ENCODE data around the gene NATD1. TPM values are rescaled to one million over a fixed set of nuclear protein-coding genes. Genes with fewer than 3 reads are reported as not detected.

Gene NATD1, protein sequence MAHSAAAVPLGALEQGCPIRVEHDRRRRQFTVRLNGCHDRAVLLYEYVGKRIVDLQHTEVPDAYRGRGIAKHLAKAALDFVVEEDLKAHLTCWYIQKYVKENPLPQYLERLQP
- total RNA-seq: 15.2 and 16.8 TPM in 2 replicates

DNA sequence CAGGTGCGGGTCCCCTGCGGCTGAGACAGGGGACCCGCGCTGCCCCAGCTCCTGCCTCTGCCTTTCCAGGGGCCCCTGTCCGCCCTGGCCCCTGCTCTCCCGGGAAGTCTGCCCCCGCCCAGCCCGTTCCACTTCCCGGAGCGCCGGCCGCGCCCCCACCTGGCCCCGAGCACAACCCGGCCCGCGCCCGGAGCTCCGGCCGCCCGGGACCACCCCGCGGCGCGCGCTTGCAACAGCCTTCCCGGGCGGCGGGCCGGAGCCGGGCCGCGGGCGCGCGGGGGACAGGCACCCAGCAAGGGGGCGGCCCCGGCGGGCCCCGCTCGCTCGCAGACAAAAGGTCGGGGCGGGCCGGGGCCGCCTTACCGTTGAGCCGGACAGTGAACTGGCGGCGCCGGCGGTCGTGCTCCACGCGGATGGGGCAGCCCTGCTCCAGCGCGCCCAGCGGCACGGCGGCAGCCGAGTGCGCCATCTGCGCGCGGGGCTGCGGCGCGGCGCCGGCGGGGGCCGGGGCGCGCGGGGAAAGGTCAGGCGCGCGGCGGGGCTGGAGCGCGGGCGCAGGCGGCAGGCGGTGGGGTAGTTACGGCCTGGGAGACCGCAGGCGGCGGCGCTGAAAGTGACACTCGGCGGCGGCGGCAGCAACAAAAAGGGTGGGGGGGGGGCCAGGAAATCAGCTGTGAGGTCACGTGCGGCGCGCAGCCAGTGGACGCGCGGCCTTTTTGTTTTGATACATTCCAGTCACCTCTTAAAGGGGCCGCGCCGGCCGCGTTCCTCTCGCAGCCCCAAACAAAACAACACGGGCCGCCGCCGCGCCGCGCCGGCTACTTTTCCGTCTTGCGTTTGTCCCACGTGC, at the start of gene NATD1:
TSS of gene NATD1 (minus strand) at position 615 of the 850 bp plus-strand sequence. CDS start at position 469, 146 bp downstream.
- Histone ChIP-seq H3K4me3 (ENCODE audit: low read depth, low read length) (peak within 1 kb of the TSS; percentile 56), H3K27me3 (ENCODE audit: control insufficient read depth, insufficient read depth, low read length) (no peaks in the 10 kb centered on the region), H3K36me3 (ENCODE audit: control insufficient read depth, insufficient read depth, low read length) (no peaks in the 10 kb centered on the region)
- DNase-seq (ENCODE audit: low read depth): peak; percentile 37
- TF ChIP-seq, protein P1, sequence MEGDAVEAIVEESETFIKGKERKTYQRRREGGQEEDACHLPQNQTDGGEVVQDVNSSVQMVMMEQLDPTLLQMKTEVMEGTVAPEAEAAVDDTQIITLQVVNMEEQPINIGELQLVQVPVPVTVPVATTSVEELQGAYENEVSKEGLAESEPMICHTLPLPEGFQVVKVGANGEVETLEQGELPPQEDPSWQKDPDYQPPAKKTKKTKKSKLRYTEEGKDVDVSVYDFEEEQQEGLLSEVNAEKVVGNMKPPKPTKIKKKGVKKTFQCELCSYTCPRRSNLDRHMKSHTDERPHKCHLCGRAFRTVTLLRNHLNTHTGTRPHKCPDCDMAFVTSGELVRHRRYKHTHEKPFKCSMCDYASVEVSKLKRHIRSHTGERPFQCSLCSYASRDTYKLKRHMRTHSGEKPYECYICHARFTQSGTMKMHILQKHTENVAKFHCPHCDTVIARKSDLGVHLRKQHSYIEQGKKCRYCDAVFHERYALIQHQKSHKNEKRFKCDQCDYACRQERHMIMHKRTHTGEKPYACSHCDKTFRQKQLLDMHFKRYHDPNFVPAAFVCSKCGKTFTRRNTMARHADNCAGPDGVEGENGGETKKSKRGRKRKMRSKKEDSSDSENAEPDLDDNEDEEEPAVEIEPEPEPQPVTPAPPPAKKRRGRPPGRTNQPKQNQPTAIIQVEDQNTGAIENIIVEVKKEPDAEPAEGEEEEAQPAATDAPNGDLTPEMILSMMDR (IDR thresholded peaks at IDR 0.05; ENCODE audit: insufficient read depth, low read length, poor library complexity, severe bottlenecking): no peak

DNA sequence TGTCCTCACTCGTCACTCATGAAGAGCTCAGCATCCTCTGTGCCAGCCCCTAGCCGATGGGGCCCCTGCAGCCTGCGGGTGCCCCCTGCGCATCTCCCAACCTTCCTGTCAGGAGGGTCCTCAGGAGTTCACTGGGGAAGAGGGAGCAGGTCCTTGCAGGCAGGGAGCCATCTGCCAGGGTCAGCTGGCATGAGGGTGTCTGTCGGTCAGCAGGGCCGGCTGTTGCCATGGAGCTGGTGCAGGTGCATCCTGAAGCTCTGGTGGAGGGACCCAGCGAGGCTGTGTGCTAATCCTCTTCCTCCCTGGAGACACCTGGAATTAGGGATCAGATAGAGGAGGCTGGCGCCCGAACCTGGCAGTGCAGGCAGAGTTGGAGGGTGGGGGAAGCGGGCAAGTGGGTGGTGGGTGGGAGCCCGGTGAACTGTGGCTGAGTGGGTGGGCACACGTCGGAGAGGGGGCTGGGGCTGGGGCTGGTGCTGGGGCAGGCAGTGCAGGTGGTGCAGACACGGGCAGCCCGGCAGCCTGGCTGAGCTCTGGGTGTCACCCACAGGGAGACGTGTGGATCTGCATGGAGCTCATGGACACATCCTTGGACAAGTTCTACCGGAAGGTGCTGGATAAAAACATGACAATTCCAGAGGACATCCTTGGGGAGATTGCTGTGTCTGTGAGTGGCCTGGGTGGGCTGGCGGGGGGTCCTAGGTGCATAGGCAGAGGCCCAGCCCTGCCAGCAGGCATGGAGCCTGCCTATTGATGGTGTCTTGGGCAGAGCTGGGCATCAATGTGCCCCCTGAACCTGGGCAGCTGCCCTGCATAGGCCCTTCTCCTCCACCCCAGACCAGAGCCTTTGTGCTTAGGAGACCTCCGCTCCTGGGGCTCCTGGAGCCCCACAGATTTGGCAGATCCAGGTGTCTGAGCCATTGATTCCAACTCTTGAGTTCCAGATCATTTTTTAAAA, 48.7 kb upstream of the NATD1 start:
- TF ChIP-seq, protein P1 (IDR thresholded peaks at IDR 0.05; ENCODE audit: insufficient read depth, low read length, poor library complexity, severe bottlenecking): no peak
- H3K4me3 ChIP-seq (ENCODE audit: low read depth, low read length): no peak overlapping the region
- DNase-seq (ENCODE audit: low read depth): no peak
- no peaks in the 10 kb centered on the region for H3K36me3 ChIP-seq (ENCODE audit: control insufficient read depth, insufficient read depth, low read length)
- no peaks in the 10 kb centered on the region for H3K27me3 ChIP-seq (ENCODE audit: control insufficient read depth, insufficient read depth, low read length)

DNA sequence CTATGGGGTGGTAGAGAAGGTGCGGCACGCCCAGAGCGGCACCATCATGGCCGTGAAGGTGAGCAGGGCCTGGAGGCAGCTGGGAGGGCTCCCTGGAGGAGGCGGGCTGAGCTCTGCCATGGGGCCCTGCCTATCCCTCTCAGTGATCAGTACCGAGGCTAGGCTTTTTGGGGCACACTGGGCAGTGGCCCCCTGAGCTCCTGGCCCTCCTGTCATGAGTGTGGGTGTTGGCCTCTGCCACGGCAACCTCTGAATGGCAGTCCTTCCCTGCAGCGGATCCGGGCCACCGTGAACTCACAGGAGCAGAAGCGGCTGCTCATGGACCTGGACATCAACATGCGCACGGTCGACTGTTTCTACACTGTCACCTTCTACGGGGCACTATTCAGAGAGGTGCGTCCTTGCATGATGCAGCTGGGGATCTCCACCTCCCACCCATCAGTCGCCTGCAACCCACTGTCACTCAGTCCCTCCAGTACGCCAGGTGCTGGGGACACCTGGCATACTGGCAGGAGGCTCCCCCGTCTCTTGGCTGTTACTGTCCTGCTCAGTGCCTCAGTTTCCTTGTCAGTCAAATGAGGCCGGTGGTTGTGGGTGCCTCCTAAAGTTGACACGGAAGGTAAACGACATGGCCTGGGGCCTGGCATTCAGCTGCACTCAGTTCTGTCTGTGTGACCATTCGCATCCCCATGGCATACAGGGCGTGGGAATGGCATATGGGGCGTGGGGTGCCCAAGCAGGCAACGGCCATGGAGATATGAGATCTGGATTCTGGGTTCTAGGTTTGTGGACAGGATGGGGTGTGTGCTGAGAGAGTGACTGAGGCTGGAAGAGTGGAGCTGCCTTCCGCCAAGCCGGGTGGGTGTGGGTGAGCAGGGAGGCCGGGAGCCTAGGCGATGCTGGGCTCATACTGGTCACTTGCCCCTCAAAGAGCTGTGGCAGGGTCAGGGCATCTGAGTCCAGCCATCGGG, 47.7 kb upstream of the NATD1 start:
- H3K27me3 ChIP-seq (ENCODE audit: control insufficient read depth, insufficient read depth, low read length): no peaks in the 10 kb centered on the region
- DNase-seq (ENCODE audit: low read depth): no peak
- TF ChIP-seq, protein P1 (IDR thresholded peaks at IDR 0.05; ENCODE audit: insufficient read depth, low read length, poor library complexity, severe bottlenecking): no peak
- no peaks in the 10 kb centered on the region for H3K36me3 ChIP-seq (ENCODE audit: control insufficient read depth, insufficient read depth, low read length)
- H3K4me3 ChIP-seq (ENCODE audit: low read depth, low read length): no peak overlapping the region

DNA sequence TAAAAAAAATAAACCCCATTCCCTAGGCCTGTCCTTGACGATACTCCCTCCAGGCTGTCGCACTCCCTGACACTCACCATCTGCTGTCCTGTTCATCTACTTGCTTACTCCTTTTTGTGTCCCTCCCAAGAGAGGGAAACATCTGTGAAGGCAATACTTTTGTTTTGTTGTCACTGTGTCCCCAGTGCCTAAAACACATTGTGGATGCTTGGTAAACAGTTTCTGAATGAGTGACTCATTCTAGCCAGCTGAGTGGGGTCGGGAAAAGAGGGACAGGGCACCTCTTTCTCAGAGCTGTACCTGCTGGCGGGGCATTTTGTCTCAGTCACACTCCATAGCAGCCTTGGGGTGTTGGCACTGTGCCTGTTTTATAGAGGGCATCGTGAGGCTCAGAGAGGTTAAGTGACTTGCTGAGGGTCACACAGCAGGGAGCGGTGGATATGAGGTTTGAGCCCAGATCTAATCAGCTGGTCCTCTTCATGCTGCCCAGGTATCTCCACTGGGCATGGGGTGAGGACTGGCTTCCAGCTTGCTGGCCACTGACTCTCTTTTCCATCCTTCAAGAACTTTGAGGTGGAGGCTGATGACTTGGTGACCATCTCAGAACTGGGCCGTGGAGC, 46.9 kb upstream of the NATD1 start:
- no peak for DNase-seq (ENCODE audit: low read depth)
- Histone ChIP-seq H3K4me3 (ENCODE audit: low read depth, low read length) (no peak overlapping the region), H3K36me3 (ENCODE audit: control insufficient read depth, insufficient read depth, low read length) (no peaks in the 10 kb centered on the region), H3K27me3 (ENCODE audit: control insufficient read depth, insufficient read depth, low read length) (no peaks in the 10 kb centered on the region)
- TF ChIP-seq, protein P1 (IDR thresholded peaks at IDR 0.05; ENCODE audit: insufficient read depth, low read length, poor library complexity, severe bottlenecking): no peak
